Suppressor macrophage (primary cell): Measurements from ENCODE around the gene RBPMS2.
"Not testable (repeated sequence)": the region's sequence is repeated elsewhere in the genome, so short reads cannot be mapped to it uniquely, and the experiment has no call there.

ENCODE experiments used
- DNase-seq, 4 experiments: peaks; one replicate each; pipeline ENCODE4 v3.0.0-alpha.2; 2020 to 2022
- total RNA-seq, 17 experiments: gene quantifications; one replicate each; lab custom pipeline; 2026; ENCODE audit warnings: mixed read lengths in 6 of 17, inconsistent platforms in 3 of 17; lab: John Stamatoyannopoulos, UW

Gene RBPMS2
- total RNA-seq, result 0 to 0.66 (median 0.02) reads per million in 17 experiments

- DNase-seq, result peak in 3 of 4 experiments; percentile 16 to 33 (median 31)
Measured at GRCh38 chr15:64775551-64776401, at the start of gene RBPMS2. TSS of gene RBPMS2 (minus strand) at chr15:64775589. CDS start at chr15:64775319, 270 bp downstream.

- no peak for DNase-seq
Measured at GRCh38 chr15:64824929-64825430, 49.6 kb upstream of the RBPMS2 start.

GRCh38 chr15:64816452-64816851, 41.1 kb upstream of the RBPMS2 start:
- no peak for DNase-seq

- DNase-seq, result peak in 3 of 4 experiments; percentile 21 to 46 (median 36)
Measured at GRCh38 chr15:64814965-64815364, 39.6 kb upstream of the RBPMS2 start.

- not testable (repeated sequence) for DNase-seq
Measured at GRCh38 chr15:64814283-64814682, 38.9 kb upstream of the RBPMS2 start.

- peak in 2 of 4 experiments; percentile 24 for DNase-seq
Measured at GRCh38 chr15:64813075-64813474, 37.7 kb upstream of the RBPMS2 start.

- no peak for DNase-seq
Measured at GRCh38 chr15:64810497-64811326, 35.3 kb upstream of the RBPMS2 start.

GRCh38 chr15:64809649-64810496, 34.5 kb upstream of the RBPMS2 start:
- peak; percentile 78 to 89 (median 85) for DNase-seq

- no peak for DNase-seq
Measured at GRCh38 chr15:64808785-64809453, 33.5 kb upstream of the RBPMS2 start.

- no peak for DNase-seq
Measured at GRCh38 chr15:64807751-64808222, 32.4 kb upstream of the RBPMS2 start.

- no peak for DNase-seq
Measured at GRCh38 chr15:64807051-64807749, 31.8 kb upstream of the RBPMS2 start.

GRCh38 chr15:64806509-64806908, 31.1 kb upstream of the RBPMS2 start:
- no peak for DNase-seq

- DNase-seq, result no peak
Measured at GRCh38 chr15:64804619-64805018, 29.2 kb upstream of the RBPMS2 start.

- no peak for DNase-seq
Measured at GRCh38 chr15:64803526-64803925, 28.1 kb upstream of the RBPMS2 start.

GRCh38 chr15:64800476-64800875, 25.1 kb upstream of the RBPMS2 start:
- DNase-seq, result no peak

- DNase-seq, result not testable (repeated sequence)
Measured at GRCh38 chr15:64798905-64799304, 23.5 kb upstream of the RBPMS2 start.

GRCh38 chr15:64795921-64796320, 20.5 kb upstream of the RBPMS2 start:
- DNase-seq, result not testable (repeated sequence)

- DNase-seq, result not testable (repeated sequence)
Measured at GRCh38 chr15:64795299-64795698, 19.9 kb upstream of the RBPMS2 start.

GRCh38 chr15:64792282-64792681, 16.9 kb upstream of the RBPMS2 start:
- DNase-seq, result no peak

- no peak for DNase-seq
Measured at GRCh38 chr15:64791401-64791800, 16.0 kb upstream of the RBPMS2 start.

- DNase-seq, result no peak
Measured at GRCh38 chr15:64783796-64784195, 8.4 kb upstream of the RBPMS2 start.
